Sigmoid colon (tissue), 7 donors: Measurements from ENCODE around the gene CTNND2. TPM values are rescaled to one million over a fixed set of nuclear protein-coding genes. Genes with fewer than 3 reads are reported as not detected.

Experiments
- DNase-seq: peaks from one replicate; pipeline ENCODE4 v3.0.0-alpha.2; 2019
- H3K27ac ChIP-seq, 4 donors: fragments of 200-600 bp; sonication (generic); one replicate each; pipeline ENCODE4 v1.5.1; 2016 to 2019; ENCODE audit warnings: mild to moderate bottlenecking in 1 of 4
- H3K27me3 ChIP-seq, 3 donors: fragments of 200-600 bp; sonication (generic); one replicate each; pipeline ENCODE4 v1.5.1; 2019; ENCODE audit warnings: mild to moderate bottlenecking in 1 of 3
- H3K36me3 ChIP-seq, 4 donors: fragments of 200-600 bp; sonication (generic); one replicate each; pipeline ENCODE4 v1.5.1; 2016 to 2019
- H3K4me1 ChIP-seq, 4 donors: fragments of 200-600 bp; sonication (generic); one replicate each; pipeline ENCODE4 v1.5.1; 2017 to 2019
- H3K4me3 ChIP-seq, 4 donors: fragments of 200-600 bp; sonication (generic); one replicate each; pipeline ENCODE4 v1.5.1; 2017 to 2019; ENCODE audit warnings: mild to moderate bottlenecking in 2 of 4, moderate library complexity in 1 of 4
- H3K9me3 ChIP-seq, 4 donors: fragments of 200-600 bp in 3 of 4; sonication (generic) in 3 of 4; one replicate each; pipeline versions ENCODE4 v1.5.1 to v1.6.1; 2013 to 2019
- CTCF ChIP-seq, 4 experiments: fragments of 450-650 bp in 3 of 4; fragments of 200-600 bp in 1 of 4; IDR thresholded peaks; one replicate each; pipeline ENCODE4 v1.5.1; 2016 to 2019; ENCODE audit warnings: antibody characterized with exemption in 4 of 4, mild to moderate bottlenecking in 3 of 4, moderate library complexity in 2 of 4
- EP300 ChIP-seq, 4 donors: sonication (generic); formaldehyde crosslinking; IDR thresholded peaks; one replicate each; pipeline ENCODE4 v1.6.1; 2017; ENCODE audit warnings: antibody characterized with exemption in 4 of 4
- POLR2A ChIP-seq, 2 donors: fragments of 450-650 bp; IDR thresholded peaks; one replicate each; pipeline ENCODE4 v1.6.1; 2016; ENCODE audit warnings: antibody characterized with exemption in 2 of 2, mild to moderate bottlenecking in 2 of 2, moderate library complexity in 2 of 2
- POLR2AphosphoS5 ChIP-seq, 4 donors: sonication (generic); formaldehyde crosslinking; IDR thresholded peaks; one replicate each; pipeline ENCODE4 v1.6.1; 2017; ENCODE audit warnings: antibody characterized with exemption in 4 of 4
- WGBS, 2 donors: extraction: QIAGEN DNeasy Blood & Tissue Kit; methylation state at CpG; one replicate each; pipeline ENCODE4 v1.1.7; 2013; 5-methylcytosine and 5-hydroxymethylcytosine counted together
- intact Hi-C: fragments of 100-400 bp; cut with DNase I; formaldehyde crosslinking; loops from one replicate; pipeline ENCODE4 v1.15.1; 2023
- polyA plus RNA-seq, 3 donors: library from polyadenylated mRNA; stranded (reverse); fragments of 200-250 nt; gene quantifications; one replicate each; pipeline ENCODE4 v1.2.3, GENCODE V29; 2013
- total RNA-seq, 4 donors: library from RNA; depleted of rRNA; stranded (reverse); fragments of >200 nt; gene quantifications; one replicate each; pipeline ENCODE4 v1.1.0, GENCODE V29; 2016
- donor health status: healthy with polysubstance abuse.
- donor health status: Bipolar disorder and iron deficiency.
- donor health status: healthy.

CTNND2 gene
- total and polyA plus RNA-seq, 7 donors: 0.36 to 2.5 (median 0.84) TPM; not detected in 1

- Histone ChIP-seq H3K4me1 (no peaks in the 10 kb centered on the region), H3K27me3 (no peaks in the 10 kb centered on the region), H3K27ac (no peak overlapping the region), H3K36me3 (no peaks in the 10 kb centered on the region), H3K9me3 (no peaks in the 10 kb centered on the region), H3K4me3 (no peak overlapping the region)
- 74 to 82% methylated on average over 2 of the region's 2 CpGs for WGBS, 2 donors
- no peak for DNase-seq
- intact Hi-C loops: no loop called here
- TF ChIP-seq EP300 (IDR thresholded peaks at IDR 0.05): no peak
- no peak for TF ChIP-seq CTCF (IDR thresholded peaks at IDR 0.05)
- TF ChIP-seq POLR2AphosphoS5 (IDR thresholded peaks at IDR 0.05): no peak
- no peak for TF ChIP-seq POLR2A (IDR thresholded peaks at IDR 0.05)
Measured at GRCh38 chr5:11511878-11512277, 392.4 kb downstream of the CTNND2 start.

- Histone ChIP-seq H3K36me3 (no peaks in the 10 kb centered on the region), H3K27ac (no peak overlapping the region), H3K4me1 (no peaks in the 10 kb centered on the region), H3K4me3 (no peak overlapping the region), H3K9me3 (no peaks in the 10 kb centered on the region), H3K27me3 (no peaks in the 10 kb centered on the region)
- 94 to 100% methylated on average over 1 of the region's 1 CpG for WGBS, 2 donors
- no peak for DNase-seq
- intact Hi-C loops: no loop called here
- TF ChIP-seq POLR2AphosphoS5 (IDR thresholded peaks at IDR 0.05): no peak
- no peak for TF ChIP-seq CTCF (IDR thresholded peaks at IDR 0.05)
- no peak for TF ChIP-seq EP300 (IDR thresholded peaks at IDR 0.05)
- TF ChIP-seq POLR2A (IDR thresholded peaks at IDR 0.05): no peak
Measured at GRCh38 chr5:11510889-11511288, 393.4 kb downstream of the CTNND2 start.

- H3K36me3 ChIP-seq: no peaks in the 10 kb centered on the region
- WGBS, 2 donors: 42 to 74% methylated on average over 7 of the region's 7 CpGs
- TF ChIP-seq POLR2AphosphoS5 (IDR thresholded peaks at IDR 0.05) (no peak), CTCF (IDR thresholded peaks at IDR 0.05) (no peak), POLR2A (IDR thresholded peaks at IDR 0.05) (no peak), EP300 (IDR thresholded peaks at IDR 0.05) (no peak)
- H3K4me3 ChIP-seq: no peak overlapping the region
- no peaks in the 10 kb centered on the region for H3K9me3 ChIP-seq
- H3K27me3 ChIP-seq: no peaks in the 10 kb centered on the region
- H3K27ac ChIP-seq: no peak overlapping the region
- no peak for DNase-seq
- H3K4me1 ChIP-seq: no peaks in the 10 kb centered on the region
- intact Hi-C loops: no loop called here
Measured at GRCh38 chr5:11509793-11510192, 394.5 kb downstream of the CTNND2 start.

GRCh38 chr5:11507156-11507910 is 396.9 kb downstream of the CTNND2 start:
- 50 to 58% methylated on average over 9 of the region's 9 CpGs for WGBS, 2 donors
- TF ChIP-seq EP300 (IDR thresholded peaks at IDR 0.05) (no peak), POLR2AphosphoS5 (IDR thresholded peaks at IDR 0.05) (no peak), CTCF (IDR thresholded peaks at IDR 0.05) (no peak), POLR2A (IDR thresholded peaks at IDR 0.05) (no peak)
- Histone ChIP-seq H3K4me1 (no peaks in the 10 kb centered on the region), H3K4me3 (no peak overlapping the region), H3K27me3 (no peaks in the 10 kb centered on the region), H3K9me3 (no peaks in the 10 kb centered on the region), H3K27ac (no peak overlapping the region), H3K36me3 (no peaks in the 10 kb centered on the region)
- intact Hi-C loops: no loop called here
- DNase-seq: no peak

GRCh38 chr5:11504886-11505193 is 399.4 kb downstream of the CTNND2 start:
- H3K4me3 ChIP-seq: no peak overlapping the region
- no peaks in the 10 kb centered on the region for H3K36me3 ChIP-seq
- no peaks in the 10 kb centered on the region for H3K9me3 ChIP-seq
- WGBS, 2 donors: 79 to 85% methylated on average over 3 of the region's 3 CpGs
- no peaks in the 10 kb centered on the region for H3K4me1 ChIP-seq
- no peaks in the 10 kb centered on the region for H3K27me3 ChIP-seq
- H3K27ac ChIP-seq: no peak overlapping the region
- DNase-seq: no peak
- intact Hi-C loops: no loop called here
- TF ChIP-seq CTCF (IDR thresholded peaks at IDR 0.05) (no peak), POLR2AphosphoS5 (IDR thresholded peaks at IDR 0.05) (no peak), EP300 (IDR thresholded peaks at IDR 0.05) (no peak), POLR2A (IDR thresholded peaks at IDR 0.05) (no peak)
